Mesenchymal stem cell (in vitro differentiated cells and primary cell): ENCODE data around the gene RPTOR.

Experiments
- DNase-seq: peaks from one replicate; pipeline ENCODE4 v3.0.0-alpha.2; 2013
- H2AFZ ChIP-seq: one replicate; pipeline ENCODE4 v1.6.1; 2013; ENCODE audit warnings: low read depth, mild to moderate bottlenecking, control low read depth, inconsistent platforms, low read length, moderate library complexity
- H2AK5ac ChIP-seq: 2 replicates; pipeline ENCODE4 v1.6.1; 2013; ENCODE audit warnings: low read length, moderate library complexity, mild to moderate bottlenecking, inconsistent platforms; ENCODE audit not compliant: severe bottlenecking
- H2BK120ac ChIP-seq: one replicate; pipeline ENCODE4 v1.6.1; 2013; ENCODE audit warnings: low read depth, mild to moderate bottlenecking, inconsistent platforms, low read length, moderate library complexity
- H2BK12ac ChIP-seq, 2 experiments: one replicate each; pipeline ENCODE4 v1.6.1; 2013; ENCODE audit warnings: inconsistent platforms in 2 of 2, low read length in 2 of 2, mild to moderate bottlenecking in 2 of 2, moderate library complexity in 2 of 2, control low read depth in 1 of 2
- H2BK15ac ChIP-seq: one replicate; pipeline ENCODE4 v1.6.1; 2013; ENCODE audit warnings: mild to moderate bottlenecking, low read depth, inconsistent platforms; ENCODE audit not compliant: poor library complexity, severe bottlenecking
- H2BK5ac ChIP-seq: 2 replicates; pipeline ENCODE4 v1.6.1; 2013; ENCODE audit warnings: low read depth, mild to moderate bottlenecking, low read length, control low read depth, inconsistent platforms; ENCODE audit not compliant: poor library complexity, severe bottlenecking
- H3K14ac ChIP-seq, 2 experiments: one replicate each; pipeline ENCODE4 v1.6.1; 2013; ENCODE audit warnings: inconsistent platforms in 2 of 2, low read length in 2 of 2, control low read depth in 1 of 2, mild to moderate bottlenecking in 1 of 2, moderate library complexity in 1 of 2
- H3K18ac ChIP-seq, 2 experiments: one replicate each; pipeline ENCODE4 v1.6.1; 2013; ENCODE audit warnings: inconsistent platforms in 2 of 2, low read length in 2 of 2, control low read depth in 1 of 2, low read depth in 1 of 2, mild to moderate bottlenecking in 1 of 2
- H3K23ac ChIP-seq, 2 experiments: one replicate each; pipeline ENCODE4 v1.6.1; 2013; ENCODE audit warnings: inconsistent platforms in 2 of 2, low read length in 2 of 2, mild to moderate bottlenecking in 2 of 2, moderate library complexity in 2 of 2, control low read depth in 1 of 2
- H3K27ac ChIP-seq: 2 replicates; pipeline ENCODE4 v1.5.1; 2013; ENCODE audit warnings: mild to moderate bottlenecking, moderate library complexity, low read length, control low read depth, inconsistent platforms; ENCODE audit not compliant: poor library complexity, severe bottlenecking
- H3K27me3 ChIP-seq, 2 experiments: 2 replicates each; pipeline versions ENCODE4 v1.6.1 to v1.7.0; 2013; ENCODE audit warnings: low read length in 2 of 2, mild to moderate bottlenecking in 2 of 2, moderate library complexity in 2 of 2, control low read depth in 1 of 2, inconsistent platforms in 1 of 2; ENCODE audit not compliant: control insufficient read depth in 1 of 2, insufficient read depth in 1 of 2
- H3K36me3 ChIP-seq, 2 experiments: 2 replicates each; pipeline versions ENCODE4 v1.6.1 to v1.7.0; 2013; ENCODE audit warnings: low read length in 2 of 2, control low read depth in 1 of 2, inconsistent platforms in 1 of 2, low read depth in 1 of 2, mild to moderate bottlenecking in 1 of 2; ENCODE audit not compliant: insufficient read depth in 2 of 2, control insufficient read depth in 1 of 2
- H3K4ac ChIP-seq, 2 experiments: one replicate each; pipeline ENCODE4 v1.6.1; 2013; ENCODE audit warnings: inconsistent platforms in 2 of 2, low read length in 2 of 2, mild to moderate bottlenecking in 2 of 2, moderate library complexity in 2 of 2, control low read depth in 1 of 2, low read depth in 1 of 2
- H3K4me1 ChIP-seq: 2 replicates; pipeline ENCODE4 v1.6.1; 2013; ENCODE audit warnings: low read depth, low read length, control low read depth; ENCODE audit not compliant: control insufficient read depth, insufficient read depth
- H3K4me2 ChIP-seq: 2 replicates; pipeline ENCODE4 v1.6.1; 2013; ENCODE audit warnings: low read length, mild to moderate bottlenecking, inconsistent platforms; ENCODE audit not compliant: poor library complexity, severe bottlenecking
- H3K4me3 ChIP-seq, 2 experiments: 2 replicates each; pipeline versions ENCODE4 v1.5.1 to v1.7.0; 2013; ENCODE audit warnings: low read length in 2 of 2, mild to moderate bottlenecking in 2 of 2, control low read depth in 1 of 2, low read depth in 1 of 2; ENCODE audit not compliant: insufficient read depth in 1 of 2
- H3K79me1 ChIP-seq: replicated peaks from 2 replicates; pipeline ENCODE4 v1.6.1; 2013; ENCODE audit warnings: mild to moderate bottlenecking, control low read depth, low read length, inconsistent platforms; ENCODE audit not compliant: poor library complexity, severe bottlenecking
- H3K9ac ChIP-seq: 2 replicates; pipeline ENCODE4 v1.7.0; 2013; ENCODE audit warnings: mild to moderate bottlenecking, low read length, moderate library complexity
- H3K9me3 ChIP-seq: 2 replicates; pipeline ENCODE4 v1.7.0; 2013; ENCODE audit warnings: mild to moderate bottlenecking, low read length; ENCODE audit not compliant: control insufficient read depth
- H4K8ac ChIP-seq: one replicate; pipeline ENCODE4 v1.6.1; 2013; ENCODE audit warnings: inconsistent platforms, mild to moderate bottlenecking, low read length, moderate library complexity
- H4K91ac ChIP-seq: one replicate; pipeline ENCODE4 v1.6.1; 2013; ENCODE audit warnings: mild to moderate bottlenecking, low read length, inconsistent platforms
- WGBS: methylation state at CpG from one replicate; pipeline ENCODE4 v1.1.7; 2013; ENCODE audit warnings: mixed read lengths; 5-methylcytosine and 5-hydroxymethylcytosine counted together

The RPTOR gene

DNA sequence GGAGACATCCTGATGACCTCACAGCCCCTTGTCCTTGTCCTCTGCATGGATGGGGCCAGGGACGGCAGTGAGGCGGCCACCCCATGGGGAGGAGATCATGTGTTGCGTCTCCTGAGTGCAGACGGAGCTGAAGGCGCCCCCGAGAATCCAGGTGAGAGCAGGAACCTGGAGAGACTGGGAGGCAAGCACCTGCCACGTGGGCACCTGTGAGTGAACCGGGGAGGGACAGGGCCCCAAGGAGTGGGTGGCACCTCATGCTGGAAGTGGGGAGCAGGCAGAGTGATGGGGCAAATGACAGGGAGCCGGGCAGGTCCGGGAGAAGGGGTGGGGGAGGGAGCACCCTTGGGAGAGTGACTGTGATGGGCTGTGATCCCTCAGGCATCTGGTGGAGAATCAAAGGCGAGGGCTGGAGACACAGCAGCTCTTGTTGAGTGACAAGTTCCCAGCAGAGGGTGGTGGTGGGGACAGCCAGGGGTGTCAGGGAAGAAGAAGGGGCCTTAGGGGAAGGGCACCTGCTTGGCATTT, 272.7 kb downstream of the RPTOR start:
- H3K79me1 ChIP-seq: peaks cover 30% of the 10 kb centered on the region
- H2BK12ac ChIP-seq: no peak overlapping the region
- H3K9ac ChIP-seq: no peak overlapping the region
- no peak overlapping the region for H2BK15ac ChIP-seq
- H4K8ac ChIP-seq: no peak overlapping the region
- no peak for DNase-seq
- H3K4me2 ChIP-seq: no peak overlapping the region
- 96% methylated on average over 11 of the region's 11 CpGs for WGBS
- no peak overlapping the region for H3K18ac ChIP-seq
- no peak overlapping the region for H3K27ac ChIP-seq
- H3K4ac ChIP-seq: no peak overlapping the region
- H2AK5ac ChIP-seq: no peak overlapping the region
- H3K4me1 ChIP-seq: peaks cover 13% of the 10 kb centered on the region
- H3K27me3 ChIP-seq: no peaks in the 10 kb centered on the region
- no peak overlapping the region for H4K91ac ChIP-seq
- H3K4me3 ChIP-seq: no peak overlapping the region
- H2BK120ac ChIP-seq: no peak overlapping the region
- H3K23ac ChIP-seq: no peak overlapping the region
- peaks cover 12 to 28% of the 10 kb centered on the region in 2 experiments for H3K36me3 ChIP-seq
- no peak overlapping the region for H2BK5ac ChIP-seq
- no peak overlapping the region for H3K14ac ChIP-seq
- H3K9me3 ChIP-seq: no peaks in the 10 kb centered on the region
- H2AFZ ChIP-seq: no peak overlapping the region

GRCh38 chr17:80817861-80818260, 273.2 kb downstream of the RPTOR start:
- H3K27ac ChIP-seq: no peak overlapping the region
- no peak overlapping the region for H3K14ac ChIP-seq
- no peak overlapping the region for H2BK15ac ChIP-seq
- H3K4me3 ChIP-seq: no peak overlapping the region
- no peak overlapping the region for H2BK12ac ChIP-seq
- H2AFZ ChIP-seq: no peak overlapping the region
- peaks cover 12 to 24% of the 10 kb centered on the region in 2 experiments for H3K36me3 ChIP-seq
- no peak overlapping the region for H3K23ac ChIP-seq
- H3K18ac ChIP-seq: no peak overlapping the region
- no peak overlapping the region for H4K8ac ChIP-seq
- no peak overlapping the region for H3K4me2 ChIP-seq
- H2BK120ac ChIP-seq: no peak overlapping the region
- H4K91ac ChIP-seq: no peak overlapping the region
- WGBS: 74% methylated on average over 10 of the region's 10 CpGs
- no peaks in the 10 kb centered on the region for H3K9me3 ChIP-seq
- H3K79me1 ChIP-seq: peaks cover 28% of the 10 kb centered on the region
- H3K4me1 ChIP-seq: peaks cover 13% of the 10 kb centered on the region
- no peak overlapping the region for H3K4ac ChIP-seq
- H3K9ac ChIP-seq: no peak overlapping the region
- DNase-seq: peak; percentile 33
- no peak overlapping the region for H2BK5ac ChIP-seq
- H3K27me3 ChIP-seq: no peaks in the 10 kb centered on the region
- no peak overlapping the region for H2AK5ac ChIP-seq

DNA sequence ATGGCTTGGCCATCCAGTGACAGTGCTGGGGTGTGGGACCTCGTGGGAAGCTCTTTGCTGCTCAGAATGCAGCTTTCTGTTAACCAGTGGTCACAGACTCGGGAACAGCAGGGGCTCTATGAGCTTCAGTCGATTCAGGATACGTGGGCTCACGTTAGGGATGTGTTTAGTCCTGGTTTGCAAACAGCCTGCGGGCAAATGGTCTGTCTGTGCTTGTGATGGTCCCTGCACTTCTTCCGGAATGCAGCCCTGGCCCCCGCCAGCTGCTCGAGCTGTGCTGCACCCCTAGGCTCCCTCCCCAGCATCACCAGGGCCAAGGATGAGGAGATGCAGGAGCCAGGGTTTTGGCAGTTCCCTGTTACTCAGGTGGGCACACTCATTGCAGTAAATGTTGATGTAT, 274.2 kb downstream of the RPTOR start:
- no peak overlapping the region for H2BK15ac ChIP-seq
- WGBS: 98% methylated on average over 9 of the region's 9 CpGs
- no peak overlapping the region for H2BK120ac ChIP-seq
- no peak overlapping the region for H2AK5ac ChIP-seq
- H3K27me3 ChIP-seq: no peaks in the 10 kb centered on the region
- no peaks in the 10 kb centered on the region for H3K9me3 ChIP-seq
- H3K79me1 ChIP-seq: peaks cover 28% of the 10 kb centered on the region
- no peak overlapping the region for H2BK12ac ChIP-seq
- no peak overlapping the region for H2BK5ac ChIP-seq
- H3K27ac ChIP-seq: no peak overlapping the region
- H4K91ac ChIP-seq: no peak overlapping the region
- H3K4me1 ChIP-seq: peaks cover 13% of the 10 kb centered on the region
- H3K14ac ChIP-seq: no peak overlapping the region
- no peak for DNase-seq
- H4K8ac ChIP-seq: no peak overlapping the region
- H3K36me3 ChIP-seq: peaks cover 19 to 28% of the 10 kb centered on the region in 2 experiments
- no peak overlapping the region for H3K4me3 ChIP-seq
- no peak overlapping the region for H3K4me2 ChIP-seq
- no peak overlapping the region for H2AFZ ChIP-seq
- H3K23ac ChIP-seq: no peak overlapping the region
- H3K4ac ChIP-seq: no peak overlapping the region
- H3K9ac ChIP-seq: no peak overlapping the region
- no peak overlapping the region for H3K18ac ChIP-seq

DNA sequence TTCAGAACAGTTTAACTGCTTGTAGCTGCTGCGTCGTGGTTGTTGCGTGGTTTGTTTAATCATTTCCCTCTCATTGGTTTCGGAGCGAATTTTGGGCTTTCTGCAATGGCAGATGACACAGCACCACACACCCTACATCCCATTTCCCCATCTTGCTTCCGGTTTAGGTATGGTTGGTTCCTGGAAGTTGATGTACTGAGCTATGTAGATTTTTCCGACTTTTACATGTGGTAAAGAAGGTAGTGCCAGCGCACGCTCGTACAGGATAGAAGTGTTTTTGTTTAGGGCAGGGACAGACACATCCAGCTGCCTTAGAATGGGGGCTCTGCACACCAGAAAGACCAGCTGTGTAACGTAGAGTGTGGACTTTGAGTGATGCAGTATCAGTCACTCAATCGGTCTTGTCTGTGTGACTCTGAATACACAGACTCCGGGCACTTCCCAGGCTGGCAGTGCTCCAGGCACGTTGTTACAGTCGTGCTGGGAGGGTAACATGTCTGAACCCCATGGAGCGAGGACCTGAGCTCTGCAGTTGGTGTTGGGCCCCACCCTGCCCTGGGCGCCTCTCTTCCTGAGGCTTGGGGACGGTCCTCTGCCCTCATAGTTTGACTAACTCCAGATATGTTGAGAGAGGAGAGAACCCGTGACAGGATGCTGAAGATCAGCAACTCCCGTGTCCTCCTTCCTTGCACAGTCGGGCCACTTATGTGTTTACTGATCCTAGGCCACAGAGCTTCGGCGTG, 275.0 kb downstream of the RPTOR start:
- H3K27ac ChIP-seq: no peak overlapping the region
- no peak overlapping the region for H3K4me2 ChIP-seq
- no peaks in the 10 kb centered on the region for H3K27me3 ChIP-seq
- H2BK12ac ChIP-seq: peak overlapping the region in 1 of 2 experiments; percentile 0
- no peak overlapping the region for H3K9ac ChIP-seq
- H3K4me3 ChIP-seq: no peak overlapping the region
- H3K4ac ChIP-seq: no peak overlapping the region
- H3K23ac ChIP-seq: no peak overlapping the region
- no peak overlapping the region for H2BK120ac ChIP-seq
- peaks cover 28% of the 10 kb centered on the region for H3K79me1 ChIP-seq
- no peak overlapping the region for H2BK15ac ChIP-seq
- no peak overlapping the region for H3K18ac ChIP-seq
- no peak overlapping the region for H2AK5ac ChIP-seq
- peaks cover 13% of the 10 kb centered on the region for H3K4me1 ChIP-seq
- WGBS: 93% methylated on average over 22 of the region's 23 CpGs
- no peak overlapping the region for H3K14ac ChIP-seq
- H3K9me3 ChIP-seq: no peaks in the 10 kb centered on the region
- DNase-seq: no peak
- no peak overlapping the region for H4K8ac ChIP-seq
- H2BK5ac ChIP-seq: no peak overlapping the region
- H3K36me3 ChIP-seq: peaks cover 24 to 29% of the 10 kb centered on the region in 2 experiments
- H2AFZ ChIP-seq: no peak overlapping the region
- H4K91ac ChIP-seq: no peak overlapping the region
